CD4-positive, alpha-beta T cell (primary cell): ENCODE data around the gene FAM120A. TPM values are rescaled to one million over a fixed set of nuclear protein-coding genes. Genes with fewer than 3 reads are reported as not detected.
A peak's percentile ranks its signal among the peaks of the same experiment; 100 is the strongest.

Experiments
- ATAC-seq: fragments of 200-7000 bp; cut with Tn5 transposase; one replicate; pipeline ENCODE4 v1.10.0; 2022; ENCODE audit warnings: mild to moderate bottlenecking; ENCODE audit not compliant: poor library complexity
- CTCF ChIA-PET: fragments of 350-600 bp; sonication (Branson Sonifier 250); formaldehyde crosslinking; loops from one replicate; lab custom pipeline; 2021; ENCODE audit warnings: antibody characterized with exemption, inconsistent platforms; lab: Charles Lee
- POLR2A ChIA-PET: fragments of 350-600 bp; sonication (Branson Sonifier 250); formaldehyde crosslinking; loops from one replicate; lab custom pipeline; 2021; ENCODE audit warnings: antibody characterized with exemption, inconsistent platforms; lab: Charles Lee
- DNase-seq, 14 experiments: peaks; one replicate each; pipeline ENCODE4 v3.0.0-alpha.2; 2013 to 2020; ENCODE audit warnings: mixed read lengths in 2 of 14
- H3K27ac ChIP-seq, 2 donors: one replicate each; pipeline versions ENCODE4 v1.5.1 to v1.7.0; 2013; ENCODE audit warnings: low read length in 2 of 2, low read depth in 1 of 2, mild to moderate bottlenecking in 1 of 2
- H3K27me3 ChIP-seq, 2 experiments: 1 replicate in 1 of 2; 2 replicates in 1 of 2; pipeline versions ENCODE4 v1.6.1 to v1.7.0; 2013; ENCODE audit warnings: low read length in 2 of 2, control low read depth in 1 of 2, mild to moderate bottlenecking in 1 of 2, moderate library complexity in 1 of 2; ENCODE audit not compliant: insufficient read depth in 2 of 2, control insufficient read depth in 1 of 2
- H3K36me3 ChIP-seq: one replicate; pipeline ENCODE4 v1.6.1; 2013; ENCODE audit warnings: low read length, control low read depth; ENCODE audit not compliant: insufficient read depth
- H3K4me1 ChIP-seq: one replicate; pipeline ENCODE4 v1.6.1; 2013; ENCODE audit warnings: low read length, control low read depth; ENCODE audit not compliant: insufficient read depth
- H3K4me3 ChIP-seq: one replicate; pipeline ENCODE4 v1.5.1; 2013; ENCODE audit warnings: mild to moderate bottlenecking, low read length, moderate library complexity
- H3K9me3 ChIP-seq, 2 experiments: 1 replicate in 1 of 2; 2 replicates in 1 of 2; pipeline versions ENCODE4 v1.6.1 to v1.7.0; 2013; ENCODE audit warnings: low read length in 2 of 2, mild to moderate bottlenecking in 2 of 2, control low read depth in 1 of 2, moderate library complexity in 1 of 2; ENCODE audit not compliant: control insufficient read depth in 1 of 2, insufficient read depth in 1 of 2
- H3K27ac Mint-ChIP-seq: one replicate; pipeline ENCODE4 v1.8.0; 2020; ENCODE audit warnings: mixed read lengths
- H3K27me3 Mint-ChIP-seq: one replicate; pipeline ENCODE4 v1.8.0; 2021; ENCODE audit warnings: mixed read lengths
- H3K36me3 Mint-ChIP-seq: one replicate; pipeline ENCODE4 v1.8.0; 2021; ENCODE audit warnings: low read depth, mixed read lengths
- H3K4me1 Mint-ChIP-seq: one replicate; pipeline ENCODE4 v1.8.0; 2021; ENCODE audit warnings: low read depth, mixed read lengths
- H3K4me3 Mint-ChIP-seq: one replicate; pipeline ENCODE4 v1.8.0; 2020; ENCODE audit warnings: mild to moderate bottlenecking, mixed read lengths
- H3K9me3 Mint-ChIP-seq: one replicate; pipeline ENCODE4 v1.8.0; 2020; ENCODE audit warnings: mixed read lengths
- CTCF ChIP-seq: fragments of 200-600 bp; IDR thresholded peaks from one replicate; pipeline ENCODE4 v1.8.0; 2022; ENCODE audit warnings: antibody characterized with exemption, mild to moderate bottlenecking
- intact Hi-C, 2 experiments: fragments of 100-400 bp; cut with DNase I in 1 of 2; cut with micrococcal nuclease in 1 of 2; formaldehyde crosslinking; loops; one replicate each; pipeline versions ENCODE4 v1.15.1 to v1.9.0; 2023 to 2025; cut with DNase I, micrococcal nuclease
- total RNA-seq, 174 experiments: library from RNA in 2 of 174; stranded (reverse) in 2 of 174; gene quantifications; one replicate each; pipeline ENCODE4 v1.2.3 and lab custom pipeline; 2021 to 2026

Gene FAM120A
- total RNA-seq, 2 experiments from 2014 or later: 46.5 to 51.7 TPM

GRCh38 chr9:93579711-93580516, 128.4 kb downstream of the FAM120A start:
- Histone ChIP-seq H3K27ac (no peak overlapping the region), H3K9me3 (no peaks in the 10 kb centered on the region), H3K4me1 (peaks cover 35% of the 10 kb centered on the region), H3K36me3 (no peaks in the 10 kb centered on the region), H3K27me3 (no peaks in the 10 kb centered on the region), H3K4me3 (no peak overlapping the region)
- Mint-ChIP-seq H3K27me3 (no peaks in the 10 kb centered on the region), H3K4me3 (peak overlapping the region; percentile 93), H3K9me3 (no peaks in the 10 kb centered on the region), H3K36me3 (peaks cover 33% of the 10 kb centered on the region), H3K27ac (peak overlapping the region; percentile 89), H3K4me1 (peaks cover 75% of the 10 kb centered on the region)
- no peak for TF ChIP-seq CTCF
- DNase-seq (no peak), ATAC-seq (no peak)
- ChIA-PET CTCF (interaction anchor here (1.4 kb wide), 1 partner anchor 13 kb away, joined by 3 read pairs; no protein-coding TSS in a partner anchor), POLR2A (no interaction called here)
- intact Hi-C loops: loop anchor here (5.0 to 10.0 kb wide), 3 partner anchors 587 to 1255 kb away; partner anchors contain the start of genes CENPP (in 1 of the 2) and NOL8 (in 1 of the 2)

- Histone ChIP-seq H3K36me3 (no peaks in the 10 kb centered on the region), H3K4me3 (no peak overlapping the region), H3K4me1 (peaks cover 36% of the 10 kb centered on the region), H3K27ac (no peak overlapping the region), H3K27me3 (no peaks in the 10 kb centered on the region), H3K9me3 (no peaks in the 10 kb centered on the region)
- no peaks in the 10 kb centered on the region for H3K9me3 Mint-ChIP-seq
- no peaks in the 10 kb centered on the region for H3K27me3 Mint-ChIP-seq
- H3K27ac Mint-ChIP-seq: peak overlapping the region; percentile 54
- H3K4me1 Mint-ChIP-seq: peaks cover 78% of the 10 kb centered on the region
- CTCF ChIA-PET: interaction anchor here (1.4 kb wide), 1 partner anchor 14 kb away, joined by 3 read pairs; no protein-coding TSS in a partner anchor
- POLR2A ChIA-PET: no interaction called here
- DNase-seq: no peak
- H3K36me3 Mint-ChIP-seq: peaks cover 31% of the 10 kb centered on the region
- TF ChIP-seq CTCF: no peak
- H3K4me3 Mint-ChIP-seq: peak overlapping the region; percentile 93
- intact Hi-C loops: no loop called here
- no peak for ATAC-seq
These were observed 129.3 kb downstream of the FAM120A start for GRCh38 chr9:93580654-93581380.

DNA sequence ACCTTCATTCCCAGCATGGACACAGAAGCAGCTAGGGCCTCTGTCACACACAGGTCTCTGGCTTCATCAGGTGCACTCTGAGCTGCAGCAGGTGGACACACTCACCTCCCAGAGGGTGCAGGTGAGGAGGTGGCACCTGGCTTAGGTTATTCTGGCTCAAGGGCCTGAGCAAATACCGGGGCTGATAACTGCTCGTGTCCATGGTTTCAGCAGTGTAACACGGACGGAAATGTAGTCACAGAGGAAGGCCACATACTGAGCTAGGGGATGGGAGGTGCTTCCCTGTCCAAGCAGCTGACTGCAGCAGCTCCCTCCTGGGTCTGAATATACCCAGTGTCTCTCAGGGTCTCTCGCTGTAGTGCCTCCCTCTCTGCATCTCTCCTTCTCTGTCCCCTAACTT, 130.6 kb downstream of the FAM120A start:
- ATAC-seq: no peak
- POLR2A ChIA-PET: interaction anchor here (0.9 kb wide), 2 partner anchors 16 to 136 kb away, joined by 3 to 4 read pairs; no protein-coding TSS in a partner anchor
- Mint-ChIP-seq H3K27ac (peak overlapping the region; percentile 9), H3K36me3 (peaks cover 29% of the 10 kb centered on the region), H3K4me3 (no peak overlapping the region), H3K4me1 (peaks cover 88% of the 10 kb centered on the region), H3K9me3 (no peaks in the 10 kb centered on the region), H3K27me3 (no peaks in the 10 kb centered on the region)
- intact Hi-C loops: no loop called here
- Histone ChIP-seq H3K36me3 (no peaks in the 10 kb centered on the region), H3K4me3 (no peak overlapping the region), H3K27me3 (no peaks in the 10 kb centered on the region), H3K9me3 (no peaks in the 10 kb centered on the region), H3K4me1 (peaks cover 41% of the 10 kb centered on the region), H3K27ac (no peak overlapping the region)
- no peak for TF ChIP-seq CTCF
- CTCF ChIA-PET: no interaction called here
- DNase-seq: no peak
